GM18909 (cell line): ENCODE data around the gene CHST13.

Experiments
- ATAC-seq: cut with Tn5 transposase; IDR thresholded peaks from one replicate; pipeline ENCODE4 v1.9.1; 2021; ENCODE audit warnings: mild to moderate bottlenecking; ENCODE audit not compliant: unreplicated experiment, poor library complexity

CHST13 gene

GRCh38 chr3:126507886-126508285 lies 16.1 kb upstream of the CHST13 start:
- no peak for ATAC-seq

- no peak for ATAC-seq
These were observed 15.4 kb upstream of the CHST13 start for GRCh38 chr3:126508564-126508964.

GRCh38 chr3:126509597-126510307 lies 14.2 kb upstream of the CHST13 start:
- no peak for ATAC-seq

- ATAC-seq: no peak
These were observed 13.5 kb upstream of the CHST13 start for GRCh38 chr3:126510308-126510910.

GRCh38 chr3:126511291-126511690 lies 12.7 kb upstream of the CHST13 start:
- no peak for ATAC-seq

- ATAC-seq: no peak
These were observed 11.9 kb upstream of the CHST13 start for GRCh38 chr3:126512026-126512425.

GRCh38 chr3:126512916-126513650 lies 10.9 kb upstream of the CHST13 start:
- no peak for ATAC-seq

- no peak for ATAC-seq
These were observed 9.8 kb upstream of the CHST13 start for GRCh38 chr3:126514161-126514560.

- ATAC-seq: no peak
These were observed 8.8 kb upstream of the CHST13 start for GRCh38 chr3:126515066-126515706.

GRCh38 chr3:126516152-126516935 lies 7.6 kb upstream of the CHST13 start:
- ATAC-seq: no peak

- ATAC-seq: no peak
These were observed 7.0 kb upstream of the CHST13 start for GRCh38 chr3:126516936-126517290.

GRCh38 chr3:126517291-126517951 lies 6.5 kb upstream of the CHST13 start, which contains the start of gene UROC1:
TSS of gene UROC1 (minus strand) at chr3:126517773. CDS start at chr3:126517719, 54 bp downstream.
- ATAC-seq: no peak

- ATAC-seq: no peak
These were observed 5.8 kb upstream of the CHST13 start for GRCh38 chr3:126517986-126518778.

- ATAC-seq: no peak
These were observed 5.2 kb upstream of the CHST13 start for GRCh38 chr3:126518779-126519177.

GRCh38 chr3:126519506-126520455 lies 4.2 kb upstream of the CHST13 start:
- ATAC-seq: no peak

- ATAC-seq: no peak
These were observed 2.6 kb upstream of the CHST13 start for GRCh38 chr3:126521122-126521891.

GRCh38 chr3:126522363-126522788 lies 1.6 kb upstream of the CHST13 start:
- no peak for ATAC-seq
